Head of caudate nucleus (tissue), 42 donors: ENCODE results near the gene HBP1.
"Not testable (repeated sequence)": the region's sequence is repeated elsewhere in the genome, so short reads cannot be mapped to it uniquely, and the experiment has no call there.

Experiments used
- DNase-seq, 42 donors: peaks; one replicate each; pipeline versions ENCODE4 v3.0.0 to v3.0.0-alpha.2; 2020 to 2021; ENCODE audit warnings: mixed read lengths in 7 of 42
- intact Hi-C: fragments of 100-400 bp; cut with DNase I; formaldehyde crosslinking; loops from one replicate; pipeline ENCODE4 v1.15.0; 2022

HBP1 gene

GRCh38 chr7:107168233-107169119, at the start of gene HBP1:
Gene HBP1 (plus strand): TSS chr7:107169003. CDS start chr7:107179894, 10,891 bp downstream.
- DNase-seq: peak; percentile 91 to 100 (median 98)
- intact Hi-C loops: no loop called here

GRCh38 chr7:107119376-107120105, 49.3 kb upstream of the HBP1 start:
- no peak for DNase-seq
- intact Hi-C loops: no loop called here

GRCh38 chr7:107122486-107122911, 46.3 kb upstream of the HBP1 start:
- intact Hi-C loops: no loop called here
- DNase-seq: no peak

GRCh38 chr7:107123392-107123791, 45.4 kb upstream of the HBP1 start:
- no peak for DNase-seq
- intact Hi-C loops: no loop called here

GRCh38 chr7:107125475-107125874, 43.3 kb upstream of the HBP1 start:
- no peak for DNase-seq
- intact Hi-C loops: no loop called here

- no peak for DNase-seq
- intact Hi-C loops: no loop called here
Observed at GRCh38 chr7:107128217-107128616, 40.6 kb upstream of the HBP1 start.

GRCh38 chr7:107128748-107129147, 40.1 kb upstream of the HBP1 start:
- intact Hi-C loops: no loop called here
- no peak for DNase-seq

- intact Hi-C loops: no loop called here
- DNase-seq: no peak
Observed at GRCh38 chr7:107130487-107131220, 38.1 kb upstream of the HBP1 start.

- intact Hi-C loops: no loop called here
- DNase-seq: no peak
Observed at GRCh38 chr7:107133396-107133795, 35.4 kb upstream of the HBP1 start.

- DNase-seq: no peak
- intact Hi-C loops: no loop called here
Observed at GRCh38 chr7:107138696-107139420, 29.9 kb upstream of the HBP1 start.

GRCh38 chr7:107143875-107144274, 24.9 kb upstream of the HBP1 start:
- intact Hi-C loops: loop anchor here (10.0 kb wide), 2 partner anchors 99 to 199 kb away; partner anchors contain the start of gene PRKAR2B
- not testable (repeated sequence) for DNase-seq

- intact Hi-C loops: loop anchor here (10.0 kb wide), 2 partner anchors 100 to 200 kb away; partner anchors contain the start of gene PRKAR2B
Observed at GRCh38 chr7:107145067-107145838, 23.6 kb upstream of the HBP1 start.

GRCh38 chr7:107147464-107148393, 21.1 kb upstream of the HBP1 start:
- DNase-seq: peak in 29 of 42 donors; percentile 8 to 70 (median 42)
- intact Hi-C loops: loop anchor here (10.0 kb wide), 2 partner anchors 103 to 203 kb away; partner anchors contain the start of gene PRKAR2B

More at GRCh38 chr7:107145067-107145838, 23.6 kb upstream of the HBP1 start:
- DNase-seq: no peak

- DNase-seq: no peak
- intact Hi-C loops: loop anchor here (10.0 kb wide), 2 partner anchors 104 to 204 kb away; partner anchors contain the start of gene PRKAR2B
Observed at GRCh38 chr7:107148721-107149120, 20.1 kb upstream of the HBP1 start.

- intact Hi-C loops: loop anchor here (10.0 kb wide), 3 partner anchors 105 to 355 kb away; partner anchors contain the start of gene PRKAR2B
- no peak for DNase-seq
Observed at GRCh38 chr7:107149863-107150262, 18.9 kb upstream of the HBP1 start.

- intact Hi-C loops: loop anchor here (10.0 kb wide), 1 partner anchor 356 kb away; no protein-coding TSS in a partner anchor
- DNase-seq: peak in 40 of 42 donors; percentile 13 to 91 (median 74)
Observed at GRCh38 chr7:107150375-107151073, 18.3 kb upstream of the HBP1 start.
